ENCODE measurements around the gene CCDC85C. TPM values are rescaled to one million over a fixed set of nuclear protein-coding genes. Genes with fewer than 3 reads are reported as not detected.

The CCDC85C gene
- total RNA-seq, 1 experiment from 2014 or later = 42.3 TPM

- no peak overlapping the region for H2AFZ ChIP-seq (ENCODE audit: low read depth, low read length, poor library complexity, severe bottlenecking)
- RAD21 ChIA-PET (ENCODE audit: low non-redundant PET in 1 of 2, low total read pairs in 2 of 2, uncharacterized antibody in 2 of 2, unreplicated experiment in 2 of 2) = no interaction called here
Measured at GRCh38 chr14:99475179-99475578, 128.8 kb downstream of the CCDC85C start.

More at GRCh38 chr14:99475179-99475578, 128.8 kb downstream of the CCDC85C start:
- ATAC-seq (no peak), DNase-seq (ENCODE audit: low read depth, low spot score) (no peak)
- H3K4me2 ChIP-seq (ENCODE audit: low read length) = no peak overlapping the region
- ChIA-PET POLR2A (no interaction called here), CTCF (no interaction called here)
- H3K9me3 ChIP-seq (ENCODE audit: control insufficient read depth in 1 of 2, insufficient read depth in 1 of 2, low read depth in 1 of 2, low read length in 2 of 2) = no peaks in the 10 kb centered on the region
- no peak overlapping the region for H3K27ac ChIP-seq (ENCODE audit: low read depth, low read length)
- no peaks in the 10 kb centered on the region; the same call in 1 of the 2 replicates for H4K20me1 ChIP-seq (ENCODE audit: insufficient read depth)
- H3K36me3 ChIP-seq (ENCODE audit: control insufficient read depth in 1 of 2, insufficient read depth in 2 of 2, low read length in 2 of 2) = no peaks in the 10 kb centered on the region
- no peak overlapping the region for H3K9ac ChIP-seq (ENCODE audit: low read length)
- H3K4me3 ChIP-seq (replicated peaks in 1 of 2; ENCODE audit: low read depth in 1 of 2, low read length in 2 of 2) = no peak overlapping the region
- H3K79me2 ChIP-seq (ENCODE audit: insufficient read depth, low read length) = peaks cover 100% of the 10 kb centered on the region
- BruUV-seq (replicated peaks) = no TSS peak
- H3K27me3 ChIP-seq (ENCODE audit: insufficient read depth, low read length) = no peaks in the 10 kb centered on the region
- no peak for TF ChIP-seq REST (IDR thresholded peaks at IDR 0.05; ENCODE audit: low read depth)
- no peak for TF ChIP-seq EZH2 (IDR thresholded peaks at IDR 0.05)
- TF ChIP-seq POLR2AphosphoS5 (IDR thresholded peaks at IDR 0.05; ENCODE audit: low read depth, low read length) = no peak
- no peak for TF ChIP-seq SIN3A (IDR thresholded peaks at IDR 0.05; ENCODE audit: low read depth)
- TF ChIP-seq POLR2A (IDR thresholded peaks at IDR 0.05; ENCODE audit: borderline replicate concordance, extremely low read depth, insufficient read depth, insufficient read length) = no peak
- TF ChIP-seq TCF7L2 (IDR thresholded peaks at IDR 0.05; ENCODE audit: borderline replicate concordance, extremely low read depth, insufficient read depth, insufficient read length) = no peak
- no peak for TF ChIP-seq YY1 (IDR thresholded peaks at IDR 0.05; ENCODE audit: extremely low read depth, insufficient replicate concordance, low read depth, low read length)
- no peak for TF ChIP-seq ZNF274 (IDR thresholded peaks at IDR 0.05; ENCODE audit: low read depth, low read length)
- TF ChIP-seq MAX (IDR thresholded peaks at IDR 0.05) = no peak
- no peak for TF ChIP-seq SRF (IDR thresholded peaks at IDR 0.05; ENCODE audit: low read depth)
- TF ChIP-seq JUND (IDR thresholded peaks at IDR 0.05) = no peak
- no peak for TF ChIP-seq FOSL1 (IDR thresholded peaks at IDR 0.05; ENCODE audit: low read depth)
- no peak for TF ChIP-seq ELF1 (IDR thresholded peaks at IDR 0.05; ENCODE audit: borderline replicate concordance, low read depth)
- TF ChIP-seq CTCF (IDR thresholded peaks at IDR 0.05 in 2 of 3, conservative IDR thresholded peaks at IDR 0.05 in 1 of 3; ENCODE audit: borderline replicate concordance in 1 of 3, insufficient read depth in 1 of 3, low read depth in 2 of 3, low read length in 2 of 3) = no peak
- TF ChIP-seq EGR1 (IDR thresholded peaks at IDR 0.05; ENCODE audit: low read depth) = no peak
- no peak for TF ChIP-seq RAD21 (IDR thresholded peaks at IDR 0.05; ENCODE audit: low read depth)
- TF ChIP-seq ZBTB33 (IDR thresholded peaks at IDR 0.05; ENCODE audit: extremely low read depth, insufficient replicate concordance, low read length) = no peak
- no peaks in the 10 kb centered on the region for H3K9me2 ChIP-seq (ENCODE audit: insufficient read depth)
- intact Hi-C loops (cut with micrococcal nuclease) = no loop called here
- H3K4me1 ChIP-seq (ENCODE audit: control insufficient read depth in 1 of 2, insufficient read depth in 2 of 2, low read length in 2 of 2) = peaks cover 7 to 10% of the 10 kb centered on the region in 2 experiments; a peak in 2 of 4 replicates

Data from HCT116 (cell line).